IPS-18a (cell line): Measurements from ENCODE around the gene CDK5RAP3.
"Not testable (repeated sequence)": the region's sequence is repeated elsewhere in the genome, so short reads cannot be mapped to it uniquely, and the experiment has no call there.

Source experiments
- H3K27ac ChIP-seq: one replicate; pipeline ENCODE4 v1.5.1; 2013; ENCODE audit warnings: low read length
- H3K27me3 ChIP-seq: one replicate; pipeline ENCODE4 v1.6.1; 2013; ENCODE audit warnings: mild to moderate bottlenecking, low read length; ENCODE audit not compliant: control insufficient read depth, insufficient read depth
- H3K36me3 ChIP-seq: one replicate; pipeline ENCODE4 v1.6.1; 2013; ENCODE audit warnings: low read depth, low read length; ENCODE audit not compliant: control insufficient read depth
- H3K4me1 ChIP-seq: one replicate; pipeline ENCODE4 v1.6.1; 2013; ENCODE audit warnings: low read depth, low read length; ENCODE audit not compliant: control insufficient read depth
- H3K4me3 ChIP-seq: one replicate; pipeline ENCODE4 v1.5.1; 2013; ENCODE audit warnings: low read length
- H3K9ac ChIP-seq: one replicate; pipeline ENCODE4 v1.6.1; 2013; ENCODE audit warnings: mild to moderate bottlenecking, low read length, moderate library complexity
- H3K9me3 ChIP-seq: one replicate; pipeline ENCODE4 v1.6.1; 2013; ENCODE audit warnings: low read depth, low read length; ENCODE audit not compliant: control insufficient read depth

The CDK5RAP3 gene

DNA sequence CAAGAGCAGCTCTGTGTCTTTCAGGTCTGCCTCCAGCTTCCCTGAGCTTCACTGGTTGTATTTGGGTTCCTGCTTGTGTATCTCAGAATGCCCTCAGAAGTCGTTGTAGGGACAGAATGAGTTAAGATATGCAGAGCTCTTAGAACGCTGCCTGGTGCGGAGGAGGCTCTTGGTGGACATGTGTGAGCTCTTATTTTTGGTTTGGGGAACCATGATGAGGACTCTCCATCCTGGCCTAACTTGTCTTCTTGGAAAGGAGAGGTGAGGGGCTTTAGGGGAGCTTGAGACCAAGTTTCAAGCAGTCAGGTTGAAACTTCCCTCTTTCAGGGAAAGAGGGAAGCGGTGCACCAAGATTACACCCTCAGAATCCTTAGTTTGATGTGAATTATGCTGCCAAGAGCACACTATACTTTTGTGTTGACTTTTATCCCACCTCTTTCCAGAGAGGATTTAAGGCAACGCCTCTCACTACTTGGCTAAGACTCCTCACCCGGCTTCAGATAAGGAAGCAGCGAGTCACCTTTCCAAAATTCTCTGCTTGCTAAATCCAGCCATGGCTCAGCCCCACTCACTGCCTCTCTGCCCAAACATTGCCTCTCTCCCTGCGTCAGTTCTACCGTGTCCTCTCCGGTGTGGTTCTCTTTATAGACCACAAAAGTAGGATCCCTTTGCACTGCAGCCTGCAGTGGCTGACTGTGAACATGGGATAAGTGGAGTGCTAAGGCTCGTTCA is 12.7 kb downstream of the CDK5RAP3 start:
- H3K27ac ChIP-seq: no peak overlapping the region
- H3K4me1 ChIP-seq: peaks cover 17% of the 10 kb centered on the region
- H3K36me3 ChIP-seq: peaks cover 37% of the 10 kb centered on the region
- no peak overlapping the region for H3K4me3 ChIP-seq
- no peaks in the 10 kb centered on the region for H3K27me3 ChIP-seq
- H3K9ac ChIP-seq: no peak overlapping the region
- H3K9me3 ChIP-seq: no peaks in the 10 kb centered on the region

DNA sequence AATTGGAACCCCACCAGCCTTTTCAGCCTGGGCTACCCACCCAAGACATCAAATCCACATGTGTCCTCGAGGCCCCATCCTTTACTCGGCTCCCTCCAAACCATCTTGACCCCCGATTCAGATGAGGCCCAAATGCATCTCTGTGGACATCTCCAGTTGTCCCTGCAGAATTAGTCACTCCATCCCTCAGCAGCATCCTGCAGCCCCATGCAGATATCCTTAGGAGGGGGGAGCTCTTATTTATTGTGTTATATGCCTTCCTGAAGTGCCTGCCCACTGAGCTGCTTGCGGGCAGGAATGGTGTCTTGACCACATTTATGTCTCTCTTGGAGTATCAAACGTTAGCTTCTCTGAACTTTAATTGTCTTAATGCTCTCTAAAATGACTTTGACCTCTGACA is 15.6 kb downstream of the CDK5RAP3 start:
- no peak overlapping the region for H3K4me3 ChIP-seq
- H3K27me3 ChIP-seq: no peaks in the 10 kb centered on the region
- peaks cover 27% of the 10 kb centered on the region for H3K4me1 ChIP-seq
- peaks cover 14% of the 10 kb centered on the region for H3K36me3 ChIP-seq
- no peak overlapping the region for H3K27ac ChIP-seq
- no peaks in the 10 kb centered on the region for H3K9me3 ChIP-seq
- H3K9ac ChIP-seq: no peak overlapping the region

DNA sequence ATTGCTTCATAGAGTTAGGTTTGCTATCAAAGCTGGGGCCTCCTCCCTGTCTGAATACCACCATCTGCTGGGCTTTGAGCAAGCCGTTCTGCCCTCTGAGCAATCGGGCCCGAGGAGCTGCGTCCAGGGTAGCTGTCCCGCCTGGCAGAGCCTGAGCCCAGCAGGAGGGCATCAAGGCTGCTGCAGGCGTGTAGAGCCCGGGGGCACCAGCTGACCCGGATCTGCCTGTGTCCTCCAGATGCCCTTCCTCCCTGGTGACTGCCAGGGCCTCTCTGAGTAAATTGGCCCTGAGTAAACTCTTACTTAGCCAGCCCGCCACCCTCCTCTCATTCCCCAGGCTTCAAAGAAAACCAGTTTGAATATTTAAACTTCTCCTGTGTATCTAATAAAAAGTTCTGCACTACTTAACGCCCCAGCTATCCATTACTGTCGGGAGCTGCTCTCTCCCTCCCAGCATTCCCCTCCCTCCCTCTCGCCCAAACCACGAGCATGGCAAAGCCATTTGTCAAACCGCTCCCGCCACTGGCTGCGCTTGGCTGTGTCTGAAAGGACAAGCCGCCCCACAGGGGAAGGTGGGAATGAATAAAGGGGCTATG is 16.4 kb downstream of the CDK5RAP3 start:
- Histone ChIP-seq H3K9me3 (no peaks in the 10 kb centered on the region), H3K4me1 (peaks cover 33% of the 10 kb centered on the region), H3K4me3 (no peak overlapping the region), H3K27ac (no peak overlapping the region), H3K36me3 (peaks cover 10% of the 10 kb centered on the region), H3K9ac (no peak overlapping the region), H3K27me3 (no peaks in the 10 kb centered on the region)

DNA sequence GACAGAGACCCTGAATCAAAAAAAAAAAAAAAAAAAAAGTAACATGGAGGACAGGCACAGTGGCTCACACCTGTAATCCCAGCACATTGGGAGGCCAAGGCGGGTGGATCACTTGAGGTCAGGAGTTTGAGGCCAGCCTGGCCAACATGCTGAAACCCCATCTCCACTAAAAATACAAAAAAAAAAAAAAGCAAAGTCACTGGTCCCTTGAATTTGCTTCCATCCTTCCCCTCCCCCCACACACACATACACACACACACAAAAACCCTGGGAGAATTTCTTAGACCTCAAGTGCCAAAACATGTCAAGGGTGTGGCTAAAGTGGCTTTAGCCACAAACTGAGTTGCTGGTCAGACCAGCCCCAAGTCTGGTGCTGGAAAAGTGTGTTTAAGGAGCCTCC is 17.5 kb downstream of the CDK5RAP3 start:
- H3K27me3 ChIP-seq, H3K9ac ChIP-seq, H3K9me3 ChIP-seq, H3K27ac ChIP-seq, H3K36me3 ChIP-seq, H3K4me3 ChIP-seq: not testable (repeated sequence)
- H3K4me1 ChIP-seq: peaks cover 34% of the 10 kb centered on the region

DNA sequence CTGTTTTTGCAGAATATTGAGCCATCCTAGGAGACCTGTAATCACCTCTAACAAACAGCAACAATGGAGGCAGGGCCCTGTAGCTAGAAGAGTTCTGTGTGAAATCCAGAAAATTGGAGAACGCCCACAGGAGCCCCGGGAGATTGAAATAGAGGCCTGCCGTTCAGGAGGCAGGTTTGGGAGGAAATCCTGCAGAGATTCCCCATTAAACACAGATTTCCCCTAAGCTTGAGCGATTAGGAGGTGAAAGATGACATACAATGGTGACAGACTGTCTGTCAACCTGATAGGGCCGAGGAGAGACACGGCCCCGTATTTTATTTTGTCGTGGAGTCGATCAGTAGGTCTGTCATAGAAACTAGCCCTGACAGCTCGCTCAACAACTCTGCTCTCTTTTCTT is 18.2 kb downstream of the CDK5RAP3 start:
- Histone ChIP-seq H3K9ac (no peak overlapping the region), H3K36me3 (no peaks in the 10 kb centered on the region), H3K27me3 (no peaks in the 10 kb centered on the region), H3K9me3 (no peaks in the 10 kb centered on the region), H3K4me1 (peaks cover 35% of the 10 kb centered on the region), H3K4me3 (no peak overlapping the region), H3K27ac (no peak overlapping the region)

DNA sequence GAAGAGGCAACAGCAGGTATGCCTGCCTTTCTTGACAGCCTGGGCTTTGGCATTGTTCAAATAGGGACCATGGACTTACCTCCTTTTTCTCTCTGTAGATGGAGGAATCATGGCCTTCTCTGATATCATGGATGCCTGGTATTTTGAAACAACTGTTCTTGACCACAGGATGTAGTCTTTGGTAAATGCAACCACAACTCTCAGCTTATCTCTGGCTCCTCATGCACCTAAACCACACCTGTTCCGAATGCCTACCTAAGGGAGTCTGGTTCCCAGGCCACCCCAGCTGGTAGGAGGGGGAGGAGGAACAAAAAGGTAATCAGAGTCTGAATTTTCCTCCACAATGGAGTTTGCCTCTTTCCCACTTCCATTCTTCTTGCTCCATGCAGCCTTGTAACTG is 18.8 kb downstream of the CDK5RAP3 start:
- Histone ChIP-seq H3K27ac (no peak overlapping the region), H3K4me3 (no peak overlapping the region), H3K36me3 (no peaks in the 10 kb centered on the region), H3K4me1 (peaks cover 40% of the 10 kb centered on the region), H3K9me3 (no peaks in the 10 kb centered on the region), H3K9ac (no peak overlapping the region), H3K27me3 (no peaks in the 10 kb centered on the region)

DNA sequence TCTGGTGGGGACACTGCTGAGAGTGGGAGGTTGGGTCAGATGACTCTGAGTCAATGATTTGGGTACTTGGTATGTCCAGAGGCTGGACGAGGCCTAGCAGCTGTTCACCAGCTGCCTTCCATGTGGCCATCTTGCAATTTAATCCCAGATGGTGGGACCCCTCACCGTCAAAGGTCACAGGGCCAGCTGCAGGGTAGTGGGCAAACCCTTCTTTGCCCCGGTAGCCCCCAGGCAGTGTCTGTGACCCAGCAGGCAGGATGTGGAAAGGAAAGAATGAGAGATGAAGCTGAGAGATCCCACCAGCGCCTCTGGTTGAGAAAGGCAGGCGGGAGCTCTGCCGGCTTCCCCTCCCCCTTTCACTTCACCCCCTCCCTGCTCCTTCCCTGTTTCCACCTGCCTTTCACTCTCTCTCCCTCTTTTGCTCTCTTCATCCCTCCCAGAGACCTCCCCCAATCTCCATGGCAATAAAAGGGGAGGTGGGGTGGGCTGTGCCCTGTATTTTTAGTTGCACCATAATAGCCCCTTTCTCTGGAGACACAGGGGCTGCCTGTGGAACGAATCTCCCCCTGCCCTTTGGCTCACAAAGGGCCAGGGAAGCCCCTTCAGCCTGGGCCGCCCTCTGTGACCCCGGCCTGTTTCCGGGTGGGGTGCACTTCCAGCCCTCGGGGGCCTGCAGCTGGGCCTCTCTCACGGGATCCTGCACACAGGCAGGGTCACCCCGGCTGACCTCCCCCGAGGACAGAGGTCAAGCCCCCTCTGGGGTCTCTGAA is 20.2 kb downstream of the CDK5RAP3 start:
- peak overlapping the region; percentile 29 for H3K4me3 ChIP-seq
- no peak overlapping the region for H3K9ac ChIP-seq
- no peaks in the 10 kb centered on the region for H3K9me3 ChIP-seq
- H3K36me3 ChIP-seq: no peaks in the 10 kb centered on the region
- H3K27me3 ChIP-seq: no peaks in the 10 kb centered on the region
- no peak overlapping the region for H3K27ac ChIP-seq
- H3K4me1 ChIP-seq: peaks cover 53% of the 10 kb centered on the region

DNA sequence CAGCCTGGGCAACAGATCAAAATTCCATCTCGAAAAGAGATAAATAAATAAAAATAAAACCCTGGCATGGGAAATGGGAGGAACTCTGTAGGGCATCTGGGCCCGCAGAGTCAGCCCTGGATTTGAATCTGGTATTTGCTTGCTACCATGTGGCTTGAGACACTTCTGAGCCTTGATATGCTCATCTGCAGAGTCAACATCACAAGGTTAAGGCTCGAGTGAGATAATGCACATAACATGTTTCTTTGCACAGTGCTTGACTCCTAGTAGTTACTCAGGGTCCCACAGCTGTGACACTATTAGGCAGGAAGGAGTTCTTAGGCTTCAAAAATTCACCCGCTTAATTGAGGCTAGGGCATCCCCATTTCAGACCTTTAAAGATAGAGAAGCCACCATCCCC is 21.3 kb downstream of the CDK5RAP3 start:
- Histone ChIP-seq H3K27me3 (no peaks in the 10 kb centered on the region), H3K4me3 (no peak overlapping the region), H3K9me3 (no peaks in the 10 kb centered on the region), H3K36me3 (no peaks in the 10 kb centered on the region), H3K4me1 (peaks cover 48% of the 10 kb centered on the region), H3K27ac (no peak overlapping the region), H3K9ac (no peak overlapping the region)

DNA sequence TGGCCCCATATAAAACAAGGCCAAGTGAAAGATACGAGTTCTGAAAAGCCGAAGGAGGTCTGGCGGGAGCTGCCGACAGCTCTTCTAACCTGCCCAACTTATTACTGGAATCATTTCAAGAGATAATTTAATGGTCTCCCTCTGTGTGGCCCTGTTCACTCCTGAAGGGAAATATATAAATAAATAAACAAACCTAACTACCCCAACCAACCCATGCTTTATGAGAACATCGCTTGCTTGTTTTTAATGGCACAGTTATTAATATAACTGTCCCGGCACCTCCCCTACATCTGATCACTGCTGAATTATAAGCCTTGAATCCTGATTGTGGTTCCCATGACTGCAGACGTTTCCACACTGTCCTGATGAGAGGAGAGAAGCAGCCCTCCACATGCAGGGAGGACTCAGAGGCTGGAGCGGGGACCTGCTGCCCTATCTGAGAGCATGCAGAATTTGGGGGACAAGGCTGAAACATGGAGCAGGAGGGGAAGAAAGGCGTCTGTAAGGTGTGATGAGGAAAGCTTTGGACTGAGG is 22.2 kb downstream of the CDK5RAP3 start:
- H3K9me3 ChIP-seq: no peaks in the 10 kb centered on the region
- no peaks in the 10 kb centered on the region for H3K27me3 ChIP-seq
- no peak overlapping the region for H3K4me3 ChIP-seq
- peaks cover 40% of the 10 kb centered on the region for H3K4me1 ChIP-seq
- H3K9ac ChIP-seq: no peak overlapping the region
- H3K27ac ChIP-seq: no peak overlapping the region
- no peaks in the 10 kb centered on the region for H3K36me3 ChIP-seq

DNA sequence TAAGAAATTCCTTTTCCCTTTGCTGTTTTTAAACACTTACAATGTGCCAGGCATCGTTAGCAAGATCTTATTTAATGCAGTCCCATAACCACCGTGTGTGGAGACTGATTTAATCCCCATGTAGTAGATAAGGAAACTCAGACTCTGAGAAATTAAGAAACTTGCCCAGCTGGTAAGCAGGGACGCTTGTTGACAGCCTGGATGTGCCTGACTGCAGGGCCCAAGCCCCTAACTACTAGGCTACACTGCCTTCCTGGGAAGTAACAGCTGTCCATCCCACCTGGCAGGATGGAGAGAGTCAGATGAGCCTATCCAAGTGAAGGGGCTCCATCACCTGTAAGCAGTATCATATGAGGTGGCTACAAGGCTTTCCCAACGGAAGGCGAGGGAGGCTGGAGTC is 23.1 kb downstream of the CDK5RAP3 start:
- no peak overlapping the region for H3K9ac ChIP-seq
- H3K4me1 ChIP-seq: peaks cover 40% of the 10 kb centered on the region
- H3K36me3 ChIP-seq: no peaks in the 10 kb centered on the region
- no peak overlapping the region for H3K27ac ChIP-seq
- no peaks in the 10 kb centered on the region for H3K27me3 ChIP-seq
- H3K4me3 ChIP-seq: no peak overlapping the region
- no peaks in the 10 kb centered on the region for H3K9me3 ChIP-seq

DNA sequence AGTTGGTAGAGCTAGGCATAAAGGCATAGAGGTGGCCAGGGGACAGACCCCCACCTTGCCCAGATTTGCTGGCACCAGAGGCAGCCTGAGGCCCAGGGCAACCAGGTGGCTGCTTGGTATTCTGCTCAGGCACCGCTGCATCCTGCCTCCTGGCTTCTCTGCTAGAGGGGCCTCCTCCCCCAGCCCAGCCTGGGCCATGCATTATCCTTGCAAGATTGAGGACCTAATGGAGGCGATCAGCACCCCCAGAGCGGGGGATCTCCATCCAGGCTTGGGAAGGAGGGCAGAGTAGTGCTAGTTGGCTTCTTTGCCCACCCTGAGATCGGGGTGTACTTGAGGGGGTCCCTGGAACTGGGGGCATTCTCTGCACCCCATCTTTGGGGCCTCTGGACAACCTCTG is 23.8 kb downstream of the CDK5RAP3 start:
- Histone ChIP-seq H3K27ac (no peak overlapping the region), H3K36me3 (no peaks in the 10 kb centered on the region), H3K9ac (no peak overlapping the region), H3K27me3 (no peaks in the 10 kb centered on the region), H3K4me3 (no peak overlapping the region), H3K4me1 (peaks cover 43% of the 10 kb centered on the region), H3K9me3 (no peaks in the 10 kb centered on the region)
